NCI-H1092 treated with DMSO at 0.1 percent for 48 hours (cell line): Measurements from ENCODE around the gene PRPH2.
"Not testable (repeated sequence)": the region's sequence is repeated elsewhere in the genome, so short reads cannot be mapped to it uniquely, and the experiment has no call there.

Source experiments
- DNase-seq: peaks from one replicate; lab custom pipeline; 2025; lab: John Stamatoyannopoulos, UW

The PRPH2 gene

DNA sequence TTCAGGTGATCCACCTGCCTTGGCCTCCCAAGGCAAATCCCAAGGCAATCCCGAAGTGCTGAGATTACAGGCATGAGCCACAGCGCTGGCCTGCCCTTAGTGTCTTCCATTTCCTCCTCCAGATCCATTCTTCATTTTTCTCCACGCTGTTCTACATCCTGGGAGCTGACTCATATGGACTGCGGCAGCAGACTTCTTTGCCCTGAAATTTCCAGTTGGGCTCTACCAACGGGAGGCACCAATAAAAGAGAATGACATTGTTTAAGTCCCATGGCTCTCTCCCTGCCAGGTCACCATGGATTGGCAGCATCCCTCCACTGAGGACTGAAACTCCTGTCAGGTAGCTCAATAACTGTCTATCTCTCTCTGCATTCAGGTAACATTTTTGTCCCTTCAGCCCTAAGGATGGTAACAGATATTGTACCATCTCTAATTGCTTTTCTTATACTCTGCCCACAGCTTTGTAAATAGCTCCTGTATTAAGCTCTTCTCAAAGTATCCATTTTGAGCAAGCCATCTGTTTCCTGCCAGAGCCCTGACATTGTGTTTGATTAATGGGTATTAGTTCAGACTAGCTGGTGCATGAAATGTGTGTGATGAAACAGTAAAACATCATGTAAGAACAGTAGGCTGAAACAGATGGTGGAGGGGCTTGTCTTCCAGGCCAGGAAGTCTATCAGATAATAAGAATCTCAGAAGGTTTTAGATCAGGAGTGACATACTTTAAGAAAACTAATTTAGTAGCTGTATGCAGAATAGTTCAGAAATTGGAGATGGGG, 19.9 kb upstream of the PRPH2 start:
- peak; percentile 28 for DNase-seq

GRCh38 chr6:42740725-42741124, 18.3 kb upstream of the PRPH2 start:
- DNase-seq, result no peak

DNA sequence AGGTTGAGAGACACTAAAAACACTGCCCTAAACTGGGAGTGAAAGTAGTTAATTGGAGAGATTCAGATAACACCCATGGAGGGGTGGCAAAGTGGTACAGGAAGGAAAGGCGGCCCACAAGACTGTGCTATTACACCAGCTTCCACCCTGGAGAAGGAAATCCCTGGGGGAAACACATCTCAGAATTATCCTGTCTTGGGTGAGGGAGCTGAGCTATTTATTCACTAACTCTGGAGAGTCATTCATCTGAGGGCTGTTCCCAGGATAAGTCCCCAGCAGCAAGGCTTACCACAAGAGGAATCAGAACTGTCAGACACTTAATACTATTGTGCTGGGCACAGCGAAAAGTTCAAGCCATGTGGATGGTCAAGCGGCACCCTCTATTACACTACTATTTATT, 13.6 kb upstream of the PRPH2 start:
- no peak for DNase-seq

DNA sequence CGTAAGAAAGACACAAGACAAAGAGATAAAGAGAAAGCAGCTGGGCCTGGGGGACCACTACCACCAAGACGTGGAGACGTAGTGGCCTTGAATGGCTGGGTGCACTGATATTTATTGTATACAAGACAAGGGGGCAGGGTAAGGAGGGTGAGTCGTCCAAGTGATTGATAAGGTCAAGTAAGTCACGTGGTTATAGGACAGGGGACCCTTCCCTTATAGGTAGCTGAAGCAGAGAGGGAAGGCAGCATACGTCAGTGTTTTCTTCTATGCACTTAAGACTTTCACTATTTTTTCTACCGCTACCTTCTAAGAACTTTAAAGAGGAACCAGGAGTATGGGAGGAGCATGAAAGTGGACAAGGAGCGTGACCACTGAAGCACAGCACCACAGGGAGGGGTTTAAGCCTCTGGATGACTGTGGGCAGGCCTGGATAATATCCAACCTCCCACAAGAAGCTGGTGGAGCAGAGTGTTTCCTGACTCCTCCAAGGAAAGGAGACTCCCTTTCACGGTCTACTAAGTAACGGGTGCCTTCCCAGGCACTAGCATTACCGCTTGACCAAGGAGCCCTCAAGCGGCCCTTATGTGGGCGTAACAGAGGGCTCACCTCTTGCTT, 11.6 kb upstream of the PRPH2 start:
- not testable (repeated sequence) for DNase-seq

GRCh38 chr6:42729731-42730130, 7.3 kb upstream of the PRPH2 start:
- no peak for DNase-seq

GRCh38 chr6:42727627-42728026, 5.2 kb upstream of the PRPH2 start:
- DNase-seq, result no peak

GRCh38 chr6:42727087-42727611, 4.8 kb upstream of the PRPH2 start:
- no peak for DNase-seq

GRCh38 chr6:42726485-42727086, 4.2 kb upstream of the PRPH2 start:
- peak; percentile 75 for DNase-seq

DNA sequence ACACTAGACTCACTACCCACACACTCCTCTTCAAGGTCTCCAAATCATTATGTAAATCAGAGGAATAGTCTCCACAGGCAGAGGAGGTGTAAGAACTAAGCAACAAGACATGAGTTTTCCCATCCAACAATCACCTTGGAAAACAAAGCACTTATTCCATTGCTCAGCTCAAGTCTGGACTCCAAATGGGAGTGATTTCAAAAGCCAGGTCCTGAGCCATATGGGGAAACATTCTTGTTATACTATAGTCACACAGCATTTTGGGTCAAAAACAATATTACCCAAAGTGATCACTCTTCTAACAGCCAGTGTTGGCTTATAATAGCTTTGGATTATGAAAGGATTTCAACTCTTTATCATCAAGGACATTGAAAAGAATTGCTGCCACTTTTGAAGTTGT, 3.6 kb upstream of the PRPH2 start:
- DNase-seq, result no peak

- no peak for DNase-seq
Measured at GRCh38 chr6:42724825-42725224, 2.4 kb upstream of the PRPH2 start.

DNA sequence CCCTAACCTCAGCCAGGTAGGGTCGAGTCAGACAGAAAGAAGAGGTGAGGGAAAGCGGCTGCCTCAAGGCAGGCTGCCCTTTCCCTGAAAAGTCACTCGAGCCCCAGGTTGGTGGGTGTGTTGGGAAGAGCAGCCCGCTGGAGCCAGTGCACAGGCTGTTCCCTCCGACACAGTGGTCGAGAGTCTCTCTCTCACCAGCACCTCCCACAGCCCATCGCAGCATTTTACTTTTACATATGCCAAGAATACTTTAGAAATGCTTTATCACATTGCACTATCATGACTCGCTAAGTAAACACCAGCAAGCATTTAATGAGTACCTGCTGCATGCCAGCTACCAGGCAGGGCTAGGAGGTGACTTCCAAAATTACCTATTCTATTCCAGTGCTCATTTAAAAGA, 1.7 kb downstream of the PRPH2 start:
- DNase-seq, result no peak

DNA sequence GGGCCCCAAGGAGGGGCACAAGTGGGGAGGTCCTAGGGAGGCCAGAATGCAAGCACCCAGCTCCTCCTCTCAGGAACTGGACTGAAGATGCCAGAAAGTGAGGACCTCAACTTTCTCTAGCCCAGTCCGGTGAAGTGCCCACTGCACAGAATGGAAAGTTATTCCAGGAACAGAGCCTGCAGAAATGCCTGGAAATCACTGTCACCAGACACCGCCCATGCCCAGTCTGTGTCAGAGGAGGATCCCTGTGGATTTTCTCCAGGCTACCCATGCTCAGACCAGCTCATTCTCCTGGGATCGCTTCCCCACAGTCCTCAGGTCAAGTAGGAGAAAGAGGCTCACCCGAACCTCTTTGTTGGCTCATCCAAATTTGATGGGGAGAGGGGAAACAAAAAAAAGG, 6.5 kb downstream of the PRPH2 start:
- no peak for DNase-seq

DNA sequence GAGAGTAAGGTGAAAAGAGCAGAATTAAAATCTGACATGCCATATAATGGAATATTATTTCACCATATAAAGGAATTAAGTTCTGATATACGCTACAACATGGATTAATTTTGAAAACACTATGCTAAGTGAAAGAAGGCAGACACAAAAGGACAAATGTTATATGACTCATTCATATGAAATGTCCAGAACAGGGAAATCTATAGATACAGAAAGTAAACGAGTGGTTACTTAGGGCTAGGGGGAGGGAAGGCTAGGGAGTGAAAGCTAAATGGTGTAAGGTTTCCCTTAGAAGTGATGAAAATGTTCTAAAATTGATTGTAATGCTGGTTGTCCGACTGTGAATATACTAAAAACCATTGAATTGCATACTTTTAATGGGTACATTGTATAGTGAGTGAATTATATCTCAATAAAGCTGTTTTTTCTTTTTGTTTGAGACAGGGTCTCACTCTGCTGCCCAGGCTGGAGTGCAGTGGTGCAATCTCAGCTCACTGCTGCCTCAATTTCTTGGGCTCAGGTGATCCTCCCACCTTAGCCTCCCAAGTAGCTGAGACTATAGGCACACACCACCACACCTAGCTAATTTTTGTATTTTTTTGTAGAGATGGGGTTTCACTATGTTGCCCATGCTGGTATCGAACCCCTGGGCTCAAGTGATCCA, 8.2 kb downstream of the PRPH2 start:
- DNase-seq, result no peak

DNA sequence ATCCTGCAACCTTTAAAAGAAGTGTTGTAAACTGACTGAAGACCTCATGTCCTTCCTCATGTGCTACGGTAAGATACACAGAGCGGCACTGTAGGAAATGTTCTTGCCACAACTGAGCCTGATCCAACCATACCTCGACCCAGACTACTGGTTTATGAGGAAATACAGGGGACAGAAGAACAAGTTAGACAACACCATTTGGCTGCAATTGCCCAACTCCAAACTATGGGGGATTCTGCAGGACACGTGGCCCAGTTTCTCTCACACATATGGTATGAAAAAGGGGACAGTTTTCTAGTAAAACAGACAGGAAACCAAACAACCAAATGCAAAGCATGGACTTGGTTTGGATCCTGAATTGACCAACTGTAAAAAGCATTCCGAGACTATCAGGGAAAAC, 10.5 kb downstream of the PRPH2 start:
- DNase-seq, result no peak

DNA sequence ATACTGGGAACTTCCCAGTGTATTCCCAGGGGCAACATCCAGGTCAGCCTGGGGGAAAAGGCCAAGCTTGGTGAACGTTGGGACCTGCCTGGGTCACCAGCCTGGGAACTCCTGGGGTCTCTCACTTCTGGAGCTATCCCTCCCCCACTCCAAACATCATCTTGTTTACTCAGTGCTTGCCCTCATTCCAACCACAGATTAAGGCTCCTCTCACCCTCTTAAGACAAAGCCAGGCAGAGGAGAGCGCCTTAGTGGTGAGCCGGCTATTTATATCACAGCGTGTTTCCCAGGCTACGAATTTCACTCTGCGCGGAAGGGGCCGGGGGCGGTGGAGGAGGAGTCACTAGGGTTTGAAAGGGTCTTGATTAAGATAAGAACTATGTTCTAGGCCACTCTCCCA, 12.1 kb downstream of the PRPH2 start:
- DNase-seq, result peak; percentile 16

GRCh38 chr6:42709871-42710270, 12.5 kb downstream of the PRPH2 start:
- DNase-seq, result no peak

- no peak for DNase-seq
Measured at GRCh38 chr6:42708096-42708495, 14.3 kb downstream of the PRPH2 start.

- no peak for DNase-seq
Measured at GRCh38 chr6:42707595-42707994, 14.8 kb downstream of the PRPH2 start.

DNA sequence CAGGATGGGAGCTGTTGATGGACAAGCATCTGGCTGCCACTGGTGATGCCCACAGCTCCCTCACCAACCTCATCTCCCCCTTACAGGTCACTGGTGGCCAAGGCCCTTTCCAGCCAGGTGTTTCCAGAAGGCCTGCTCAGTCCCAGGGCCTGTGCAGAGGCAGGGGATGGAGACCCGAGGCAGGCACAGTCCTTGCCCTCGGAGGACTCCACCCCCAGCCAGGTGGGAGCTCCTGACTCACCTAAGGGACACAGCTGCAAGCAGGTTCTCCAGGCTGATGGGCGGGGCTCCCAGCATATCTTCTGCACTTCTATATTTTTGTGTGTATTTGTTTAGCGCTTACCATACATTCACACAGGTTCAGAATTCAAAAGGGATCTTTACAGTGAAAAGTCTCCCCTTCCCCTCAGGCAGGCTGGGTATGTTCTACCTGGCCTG, 17.4 kb downstream of the PRPH2 start:
- no peak for DNase-seq

DNA sequence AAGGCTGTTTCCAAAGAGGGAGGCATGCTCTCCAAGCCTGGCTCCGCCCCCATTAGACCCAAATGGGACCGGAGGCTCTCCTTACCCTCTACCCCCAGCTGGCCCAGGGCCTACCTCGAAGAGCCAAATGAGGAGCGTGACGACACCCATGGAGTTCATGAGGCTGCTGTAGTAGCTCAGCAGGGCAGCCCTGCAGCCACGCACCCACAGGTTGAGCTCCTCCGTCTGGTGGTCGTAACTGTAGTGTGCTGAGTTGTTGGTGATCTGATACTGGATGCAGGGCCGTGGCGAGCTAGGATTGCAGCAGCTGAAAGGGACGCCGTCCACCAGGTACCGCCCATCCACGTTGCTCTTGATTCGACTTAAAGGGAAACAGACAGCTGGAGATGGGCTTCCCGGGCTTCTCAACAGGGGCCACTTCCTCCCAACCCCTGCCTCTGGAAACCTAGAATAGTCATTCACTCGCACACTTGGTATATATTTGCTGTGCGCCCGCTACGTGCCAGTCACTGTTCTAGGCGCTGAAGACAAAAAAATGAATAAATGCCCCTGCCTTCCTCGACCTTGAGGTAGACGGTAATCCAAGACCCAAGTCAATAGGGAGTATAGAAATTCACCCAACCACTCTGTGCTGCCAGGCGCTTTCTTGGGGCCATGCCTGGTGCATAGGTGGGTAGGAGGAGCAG, 18.0 kb downstream of the PRPH2 start:
- no peak for DNase-seq

DNA sequence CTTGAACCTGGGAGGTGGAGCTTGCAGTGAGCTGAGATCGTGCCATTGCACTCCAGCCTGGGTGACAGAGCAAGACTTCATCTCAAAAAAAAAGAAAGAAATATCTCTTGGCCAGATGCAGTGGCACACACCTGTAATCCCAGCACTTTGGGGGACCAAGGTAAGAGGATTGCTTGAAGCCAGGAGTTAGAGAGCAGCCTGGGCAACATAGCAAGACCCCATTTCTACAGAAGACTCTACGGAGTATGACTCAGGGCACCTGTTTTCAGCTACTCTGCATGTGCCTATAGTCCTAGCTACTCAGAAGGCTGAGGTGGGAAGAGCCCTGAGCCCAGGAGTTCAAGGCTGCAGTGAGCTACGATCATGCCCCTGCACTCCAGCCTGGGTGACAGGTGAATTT, 19.6 kb downstream of the PRPH2 start:
- DNase-seq, result not testable (repeated sequence)

DNA sequence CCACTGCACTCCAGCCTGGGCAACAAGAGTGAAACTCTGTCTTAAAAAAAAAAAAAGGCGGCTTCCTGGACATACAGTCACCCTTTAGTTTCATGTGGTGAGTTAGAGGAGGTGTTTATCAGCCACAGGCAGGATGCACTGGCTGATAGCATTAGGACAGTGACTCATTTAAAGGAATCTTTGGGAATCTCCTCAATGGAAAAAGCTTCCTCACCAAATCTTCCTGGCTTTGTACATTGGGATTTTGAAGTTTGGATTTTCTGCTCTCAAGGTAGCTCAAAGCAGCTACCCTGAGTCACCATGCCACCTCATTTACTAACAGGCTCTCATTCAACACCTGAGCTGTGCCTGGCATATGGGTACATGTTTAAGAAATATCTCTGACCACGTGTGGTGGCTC, 20.2 kb downstream of the PRPH2 start:
- no peak for DNase-seq
